Tibial artery (tissue), 4 donors: ENCODE results near the gene ADCY5.

Experiments used
- DNase-seq, 2 donors: peaks; one replicate each; pipeline ENCODE4 v3.0.0-alpha.2; 2019
- H3K27ac ChIP-seq, 2 donors: fragments of 200-600 bp; sonication (generic) in 1 of 2; 1 replicate in 1 of 2; 2 replicates in 1 of 2; pipeline ENCODE4 v1.5.1; 2018 to 2019; ENCODE audit warnings: mild to moderate bottlenecking in 1 of 2
- H3K27me3 ChIP-seq, 2 donors: fragments of 200-600 bp; sonication (generic) in 1 of 2; one replicate each; pipeline versions ENCODE4 v1.5.1 to v1.6.0; 2016 to 2019
- H3K36me3 ChIP-seq, 3 donors: fragments of 200-600 bp; sonication (generic) in 2 of 3; one replicate each; pipeline ENCODE4 v1.5.1; 2016 to 2019; ENCODE audit warnings: mild to moderate bottlenecking in 2 of 3
- H3K4me1 ChIP-seq, 4 donors: fragments of 200-600 bp; sonication (generic) in 2 of 4; 1 replicate in 3 of 4; 2 replicates in 1 of 4; pipeline ENCODE4 v1.5.1; 2016 to 2019
- H3K4me3 ChIP-seq, 2 donors: fragments of 200-600 bp; sonication (generic) in 1 of 2; 1 replicate in 1 of 2; 2 replicates in 1 of 2; pipeline ENCODE4 v1.5.1; 2018 to 2019; ENCODE audit warnings: mild to moderate bottlenecking in 2 of 2
- H3K9me3 ChIP-seq, 3 donors: fragments of 200-600 bp; sonication (generic) in 1 of 3; one replicate each; pipeline ENCODE4 v1.5.1; 2016 to 2019
- CTCF ChIP-seq, 2 experiments: fragments of 200-600 bp in 1 of 2; fragments of 450-650 bp in 1 of 2; IDR thresholded peaks; one replicate each; pipeline ENCODE4 v1.5.1; 2017 to 2019; ENCODE audit warnings: antibody characterized with exemption in 2 of 2, mild to moderate bottlenecking in 1 of 2, moderate library complexity in 1 of 2
- intact Hi-C: fragments of 100-400 bp; cut with DNase I; formaldehyde crosslinking; loops from one replicate; pipeline ENCODE4 v1.15.0; 2023; ENCODE audit warnings: low total_unique reads

Gene ADCY5

GRCh38 chr3:123331651-123332050, 117.2 kb downstream of the ADCY5 start:
- intact Hi-C loops: no loop called here
- Histone ChIP-seq H3K36me3 (peaks cover 0 to 15% (median 6%) of the 10 kb centered on the region in 3 donors), H3K27ac (peak overlapping the region; percentile 80 to 87), H3K9me3 (no peaks in the 10 kb centered on the region), H3K4me3 (no peak overlapping the region), H3K4me1 (peaks cover 0 to 87% (median 62%) of the 10 kb centered on the region in 4 donors), H3K27me3 (no peaks in the 10 kb centered on the region)
- no peak for TF ChIP-seq CTCF (IDR thresholded peaks at IDR 0.05)
- DNase-seq: peak; percentile 13 to 56

GRCh38 chr3:123331006-123331405, 117.9 kb downstream of the ADCY5 start:
- Histone ChIP-seq H3K4me1 (peaks cover 0 to 81% (median 60%) of the 10 kb centered on the region in 4 donors), H3K27me3 (no peaks in the 10 kb centered on the region), H3K36me3 (peaks cover 0 to 22% (median 7%) of the 10 kb centered on the region in 3 donors), H3K9me3 (no peaks in the 10 kb centered on the region), H3K27ac (peak overlapping the region; percentile 80 to 87), H3K4me3 (peak overlapping the region; percentile 8 to 25)
- no peak for TF ChIP-seq CTCF (IDR thresholded peaks at IDR 0.05)
- intact Hi-C loops: no loop called here
- peak; percentile 22 to 73 for DNase-seq

GRCh38 chr3:123330441-123330991, 118.4 kb downstream of the ADCY5 start:
- Histone ChIP-seq H3K9me3 (no peaks in the 10 kb centered on the region), H3K4me1 (peaks cover 0 to 81% (median 57%) of the 10 kb centered on the region in 4 donors), H3K27me3 (no peaks in the 10 kb centered on the region), H3K27ac (peak overlapping the region; percentile 80 to 87), H3K4me3 (peak overlapping the region; percentile 8 to 25), H3K36me3 (peaks cover 0 to 26% (median 12%) of the 10 kb centered on the region in 3 donors)
- no peak for TF ChIP-seq CTCF (IDR thresholded peaks at IDR 0.05)
- intact Hi-C loops: no loop called here
- peak; percentile 39 to 89 for DNase-seq

- Histone ChIP-seq H3K36me3 (peaks cover 7 to 34% (median 18%) of the 10 kb centered on the region in 3 donors), H3K9me3 (no peaks in the 10 kb centered on the region), H3K4me3 (no peak overlapping the region), H3K27ac (peak overlapping the region; percentile 80 to 87), H3K4me1 (peaks cover 0 to 81% (median 57%) of the 10 kb centered on the region in 4 donors), H3K27me3 (no peaks in the 10 kb centered on the region)
- intact Hi-C loops: loop anchor here (2.0 to 5.0 kb wide), 2 partner anchors 117 to 223 kb away; no protein-coding TSS in a partner anchor
- peak; percentile 18 to 83 for DNase-seq
- TF ChIP-seq CTCF (IDR thresholded peaks at IDR 0.05): no peak
These were observed 119.1 kb downstream of the ADCY5 start for GRCh38 chr3:123329636-123330340.

- peak overlapping the region; percentile 80 to 87 for H3K27ac ChIP-seq
- no peak overlapping the region for H3K4me3 ChIP-seq
- no peaks in the 10 kb centered on the region for H3K27me3 ChIP-seq
- intact Hi-C loops: loop anchor here (2.0 to 5.0 kb wide), 2 partner anchors 118 to 223 kb away; no protein-coding TSS in a partner anchor
- H3K4me1 ChIP-seq: peaks cover 0 to 81% (median 55%) of the 10 kb centered on the region in 4 donors
- TF ChIP-seq CTCF (IDR thresholded peaks at IDR 0.05): peak; percentile 93 to 94
- H3K9me3 ChIP-seq: no peaks in the 10 kb centered on the region
- peaks cover 11 to 39% (median 24%) of the 10 kb centered on the region in 3 donors for H3K36me3 ChIP-seq
- DNase-seq: peak; percentile 78 to 89
These were observed 119.8 kb downstream of the ADCY5 start for GRCh38 chr3:123328851-123329635.
